Chondrocyte (in vitro differentiated cells): ENCODE data around the gene ACAD11. TPM values are rescaled to one million over a fixed set of nuclear protein-coding genes. Genes with fewer than 3 reads are reported as not detected.
A peak's percentile ranks its signal among the peaks of the same experiment; 100 is the strongest.

Experiments used
- DNase-seq: peaks from one replicate; pipeline ENCODE4 v3.0.0; 2021; ENCODE audit warnings: mixed read lengths, low spot score
- H3K27ac Mint-ChIP-seq: one replicate; pipeline ENCODE4 v1.8.0; 2021; ENCODE audit warnings: mild to moderate bottlenecking, moderate library complexity, mixed read lengths; ENCODE audit not compliant: unreplicated experiment
- H3K27me3 Mint-ChIP-seq: 2 replicates; pipeline ENCODE4 v1.8.0; 2021; ENCODE audit warnings: low read depth, mixed read lengths
- H3K36me3 Mint-ChIP-seq: 2 replicates; pipeline ENCODE4 v1.8.0; 2021; ENCODE audit warnings: low read depth, mixed read lengths
- H3K4me1 Mint-ChIP-seq: 2 replicates; pipeline ENCODE4 v1.8.0; 2021; ENCODE audit warnings: low read depth, mild to moderate bottlenecking, mixed read lengths
- H3K4me3 Mint-ChIP-seq: one replicate; pipeline ENCODE4 v1.8.0; 2021; ENCODE audit warnings: mild to moderate bottlenecking, moderate library complexity, mixed read lengths; ENCODE audit not compliant: unreplicated experiment
- H3K9me3 Mint-ChIP-seq: 2 replicates; pipeline ENCODE4 v1.8.0; 2021; ENCODE audit warnings: low read depth, mixed read lengths
- CTCF ChIP-seq: fragments of 200-600 bp; sonication (generic); IDR thresholded peaks from 2 replicates; pipeline ENCODE4 v1.5.0; 2021; ENCODE audit warnings: antibody characterized with exemption, mild to moderate bottlenecking, moderate library complexity
- long read RNA-seq: library from polyadenylated mRNA; stranded (forward); transcript quantifications from one replicate; pipeline ENCODE4 v2.0.0, GENCODE V29; 2021
- total RNA-seq: library from RNA; stranded (reverse); gene quantifications from 3 replicates; pipeline ENCODE4 v1.2.1, GENCODE V29; 2021

The ACAD11 gene
- 16.8 to 21.3 TPM (median 17.2 TPM) in 3 replicates for total RNA-seq
- long read RNA-seq, full-length matches to known transcripts, result 10 of 15 reads
- long read RNA-seq, partial matches to known transcripts, result 0 of 15 reads
- long read RNA-seq, other reads (novel, unspliced or antisense), result 5 of 15 reads

DNA sequence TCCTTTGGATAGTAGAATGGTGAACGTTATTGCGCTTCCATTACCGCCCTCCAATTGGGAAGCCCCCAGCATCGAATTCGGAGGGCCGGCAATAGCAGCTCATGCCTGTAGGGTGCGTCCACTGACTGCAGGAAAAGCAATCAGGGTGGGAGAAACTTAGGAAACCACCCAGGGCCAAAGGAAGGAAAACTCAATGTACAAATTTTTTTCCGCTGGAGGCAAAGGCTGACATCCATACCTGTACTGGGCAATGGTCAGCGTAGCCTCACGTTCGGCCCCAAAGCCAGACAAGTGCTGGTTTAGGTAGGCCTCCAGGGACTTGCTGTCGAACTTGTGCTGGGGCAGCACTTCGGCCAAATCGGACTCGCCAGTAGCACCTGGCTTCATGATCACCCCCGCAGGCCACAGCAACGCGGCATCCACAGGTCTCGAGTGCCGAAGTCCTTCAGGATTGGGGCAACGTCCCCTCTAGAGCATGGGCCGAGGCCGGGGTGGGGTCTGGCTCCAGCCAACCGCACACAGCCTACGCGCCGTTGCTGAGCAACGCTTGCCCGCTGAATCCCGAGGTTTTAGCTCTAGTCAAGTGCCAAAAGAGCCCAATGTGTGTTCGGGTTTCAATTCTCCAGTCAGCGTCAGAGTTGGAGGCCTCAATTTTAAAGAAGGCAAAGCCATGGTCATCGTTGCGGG, at the start of gene ACAD11:
Gene ACAD11, minus strand, starts transcription at position 445 of the 687 bp plus-strand sequence. Its CDS starts 58 bp downstream, at position 387.
- Mint-ChIP-seq H3K27me3 (no peaks in the 10 kb centered on the region), H3K36me3 (no peaks in the 10 kb centered on the region), H3K9me3 (no peaks in the 10 kb centered on the region), H3K4me3 (peak within 1 kb of the TSS; percentile 95), H3K4me1 (peaks cover 41% of the 10 kb centered on the region), H3K27ac (peak within 1 kb of the TSS; percentile 98)
- no peak for DNase-seq
- peak; percentile 83 for TF ChIP-seq CTCF

DNA sequence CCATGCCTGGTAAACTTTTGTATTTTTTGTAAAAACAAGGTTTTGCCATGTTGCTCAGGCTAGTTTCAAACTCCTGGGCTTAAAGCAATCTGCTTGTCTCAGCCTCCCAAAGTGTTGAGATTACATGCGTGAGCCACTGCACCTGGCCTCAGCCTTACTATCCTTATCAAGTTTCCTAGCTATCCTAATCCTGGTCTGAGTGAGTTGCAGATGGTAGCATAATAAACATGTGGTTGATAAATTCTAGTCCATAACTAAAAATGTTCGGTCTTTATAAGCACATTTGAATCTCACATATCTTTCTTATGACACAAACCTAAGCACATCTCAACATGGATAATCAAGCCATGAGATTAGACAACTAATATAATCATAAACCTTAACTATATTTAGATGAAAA, 44.1 kb upstream of the ACAD11 start:
- H3K27ac Mint-ChIP-seq, result no peak overlapping the region
- peaks cover 33% of the 10 kb centered on the region for H3K36me3 Mint-ChIP-seq
- peaks cover under 1% of the 10 kb centered on the region for H3K9me3 Mint-ChIP-seq
- H3K4me3 Mint-ChIP-seq, result no peak overlapping the region
- TF ChIP-seq CTCF, result no peak
- H3K27me3 Mint-ChIP-seq, result no peaks in the 10 kb centered on the region
- no peaks in the 10 kb centered on the region for H3K4me1 Mint-ChIP-seq
- DNase-seq, result no peak

DNA sequence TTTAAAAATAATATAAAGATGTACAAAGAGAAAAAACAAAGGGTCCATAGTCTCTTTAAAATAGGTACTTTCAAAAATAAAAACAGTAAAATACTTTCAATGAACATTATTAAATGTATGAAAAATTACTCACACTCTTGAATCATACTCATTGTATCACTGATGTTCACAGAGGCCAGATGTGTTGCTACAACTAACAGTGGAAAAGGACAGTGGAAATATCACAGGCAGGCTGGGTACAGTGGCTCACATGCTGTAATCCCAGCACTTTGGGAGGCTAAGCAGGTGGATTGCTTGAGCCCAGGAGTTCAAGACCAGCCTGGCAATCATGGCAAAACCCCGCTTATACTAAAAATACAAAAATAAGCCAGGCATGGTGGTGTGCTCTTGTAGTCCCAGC, 35.8 kb upstream of the ACAD11 start:
- Mint-ChIP-seq H3K27ac (no peak overlapping the region), H3K4me3 (no peak overlapping the region), H3K4me1 (no peaks in the 10 kb centered on the region), H3K27me3 (no peaks in the 10 kb centered on the region), H3K9me3 (no peaks in the 10 kb centered on the region), H3K36me3 (peaks cover 29% of the 10 kb centered on the region)
- DNase-seq, result no peak
- TF ChIP-seq CTCF, result no peak

- no peaks in the 10 kb centered on the region for H3K4me1 Mint-ChIP-seq
- DNase-seq, result no peak
- no peaks in the 10 kb centered on the region for H3K27me3 Mint-ChIP-seq
- no peak overlapping the region for H3K27ac Mint-ChIP-seq
- H3K4me3 Mint-ChIP-seq, result no peak overlapping the region
- no peak for TF ChIP-seq CTCF
- peaks cover 30% of the 10 kb centered on the region for H3K36me3 Mint-ChIP-seq
- no peaks in the 10 kb centered on the region for H3K9me3 Mint-ChIP-seq
These were observed 35.4 kb upstream of the ACAD11 start for GRCh38 chr3:132694991-132695390.

DNA sequence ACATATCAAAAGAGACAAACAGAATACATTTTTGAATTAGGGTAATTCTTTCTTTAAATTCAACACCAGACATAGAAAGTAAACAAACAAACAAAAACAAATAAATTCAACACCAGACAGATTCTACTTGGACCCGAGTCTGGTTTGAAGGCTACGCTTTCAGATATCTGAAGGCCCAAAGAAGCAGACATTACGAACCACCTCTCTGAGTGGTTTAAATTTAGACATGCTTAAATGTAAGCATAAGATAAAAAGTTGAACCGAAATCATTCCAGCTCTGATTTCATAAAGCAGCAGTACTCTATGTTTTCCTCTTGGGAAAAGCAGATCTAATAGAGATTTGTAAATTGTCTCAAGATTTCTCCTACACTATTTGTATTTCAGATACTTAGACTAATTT, 30.4 kb upstream of the ACAD11 start:
- DNase-seq, result no peak
- Mint-ChIP-seq H3K27ac (no peak overlapping the region), H3K36me3 (peaks cover 30% of the 10 kb centered on the region), H3K4me3 (no peak overlapping the region), H3K9me3 (no peaks in the 10 kb centered on the region), H3K27me3 (no peaks in the 10 kb centered on the region), H3K4me1 (no peaks in the 10 kb centered on the region)
- TF ChIP-seq CTCF, result no peak
